ENCODE measurements around the gene SLC39A11. TPM values are rescaled to one million over a fixed set of nuclear protein-coding genes. Genes with fewer than 3 reads are reported as not detected.

Gene SLC39A11
- total RNA-seq, 1 donor from 2014 or later: 13.0 TPM

DNA sequence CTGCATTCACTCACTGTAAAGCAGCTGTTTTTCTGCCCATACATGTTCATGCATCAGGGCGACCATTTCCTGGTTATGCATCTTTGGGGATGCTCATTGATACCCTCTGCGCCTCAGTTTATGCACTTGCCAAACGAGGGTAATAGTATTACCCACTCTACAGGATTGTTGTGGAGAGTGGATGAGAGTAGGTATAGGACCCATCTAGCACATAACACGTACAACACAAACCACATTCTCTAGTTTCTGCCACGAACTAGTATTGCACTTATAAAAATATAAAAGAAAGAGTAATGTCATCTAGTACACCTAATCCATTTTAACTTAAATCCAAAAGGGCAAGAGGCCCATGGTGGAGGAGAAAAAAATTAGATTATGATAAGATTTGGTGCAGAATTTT, 231.7 kb downstream of the SLC39A11 start:
- Histone ChIP-seq H3K27ac (ENCODE audit: low read depth, low read length) (no peak overlapping the region), H3K9ac (ENCODE audit: low read depth in 1 of 3, low read length in 3 of 3) (no peak overlapping the region), H3K4me3 (ENCODE audit: low read length in 3 of 3) (no peak overlapping the region), H3K27me3 (ENCODE audit: control insufficient read depth in 3 of 3, insufficient read depth in 3 of 3, low read length in 3 of 3) (no peaks in the 10 kb centered on the region), H3K36me3 (ENCODE audit: control insufficient read depth in 3 of 3, insufficient read depth in 3 of 3, low read length in 3 of 3) (no peaks in the 10 kb centered on the region), H3K9me3 (ENCODE audit: control insufficient read depth in 3 of 3, low read length in 3 of 3) (peaks cover 0 to 5% (median 3%) of the 10 kb centered on the region in 3 donors), H3K4me1 (ENCODE audit: control insufficient read depth in 3 of 3, insufficient read depth in 3 of 3, low read length in 3 of 3) (no peaks in the 10 kb centered on the region)

DNA sequence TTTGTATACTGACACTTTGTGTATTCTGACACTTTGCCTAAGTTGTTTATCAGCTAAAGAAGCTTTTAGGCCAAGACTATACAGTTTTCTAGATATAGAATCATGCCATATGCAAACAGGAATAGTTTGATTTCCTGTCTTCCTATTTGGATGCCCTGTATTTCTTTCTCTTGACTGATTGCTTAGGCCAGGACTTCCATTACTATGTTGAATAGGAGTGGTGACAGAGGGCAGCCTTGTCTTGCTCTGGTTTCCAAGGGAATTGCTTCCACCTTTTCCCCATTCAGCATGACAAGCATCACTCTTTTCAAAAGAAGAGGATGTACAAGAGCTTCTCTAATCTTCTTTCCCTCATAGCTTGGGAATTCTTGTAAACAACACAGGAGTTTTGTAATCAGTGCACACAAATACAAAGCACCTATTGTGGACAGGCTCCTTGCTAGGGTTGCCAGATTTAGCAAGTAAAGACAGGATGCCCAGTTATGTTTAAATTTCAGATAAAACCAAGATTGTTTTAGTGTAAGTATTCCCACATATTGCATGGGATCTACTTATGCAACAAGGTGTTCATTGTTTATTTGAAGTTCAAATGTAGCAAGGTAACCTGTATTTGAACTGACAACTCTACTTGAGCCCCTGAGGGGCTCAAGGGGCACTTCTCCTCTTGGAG, 233.5 kb downstream of the SLC39A11 start:
- Histone ChIP-seq H3K27ac (ENCODE audit: low read depth, low read length) (no peak overlapping the region), H3K27me3 (ENCODE audit: control insufficient read depth in 3 of 3, insufficient read depth in 3 of 3, low read length in 3 of 3) (no peaks in the 10 kb centered on the region), H3K9ac (ENCODE audit: low read depth in 1 of 3, low read length in 3 of 3) (no peak overlapping the region), H3K4me3 (ENCODE audit: low read length in 3 of 3) (no peak overlapping the region), H3K4me1 (ENCODE audit: control insufficient read depth in 3 of 3, insufficient read depth in 3 of 3, low read length in 3 of 3) (no peaks in the 10 kb centered on the region), H3K9me3 (ENCODE audit: control insufficient read depth in 3 of 3, low read length in 3 of 3) (peaks cover 0 to 5% (median 3%) of the 10 kb centered on the region in 3 donors), H3K36me3 (ENCODE audit: control insufficient read depth in 3 of 3, insufficient read depth in 3 of 3, low read length in 3 of 3) (no peaks in the 10 kb centered on the region)

DNA sequence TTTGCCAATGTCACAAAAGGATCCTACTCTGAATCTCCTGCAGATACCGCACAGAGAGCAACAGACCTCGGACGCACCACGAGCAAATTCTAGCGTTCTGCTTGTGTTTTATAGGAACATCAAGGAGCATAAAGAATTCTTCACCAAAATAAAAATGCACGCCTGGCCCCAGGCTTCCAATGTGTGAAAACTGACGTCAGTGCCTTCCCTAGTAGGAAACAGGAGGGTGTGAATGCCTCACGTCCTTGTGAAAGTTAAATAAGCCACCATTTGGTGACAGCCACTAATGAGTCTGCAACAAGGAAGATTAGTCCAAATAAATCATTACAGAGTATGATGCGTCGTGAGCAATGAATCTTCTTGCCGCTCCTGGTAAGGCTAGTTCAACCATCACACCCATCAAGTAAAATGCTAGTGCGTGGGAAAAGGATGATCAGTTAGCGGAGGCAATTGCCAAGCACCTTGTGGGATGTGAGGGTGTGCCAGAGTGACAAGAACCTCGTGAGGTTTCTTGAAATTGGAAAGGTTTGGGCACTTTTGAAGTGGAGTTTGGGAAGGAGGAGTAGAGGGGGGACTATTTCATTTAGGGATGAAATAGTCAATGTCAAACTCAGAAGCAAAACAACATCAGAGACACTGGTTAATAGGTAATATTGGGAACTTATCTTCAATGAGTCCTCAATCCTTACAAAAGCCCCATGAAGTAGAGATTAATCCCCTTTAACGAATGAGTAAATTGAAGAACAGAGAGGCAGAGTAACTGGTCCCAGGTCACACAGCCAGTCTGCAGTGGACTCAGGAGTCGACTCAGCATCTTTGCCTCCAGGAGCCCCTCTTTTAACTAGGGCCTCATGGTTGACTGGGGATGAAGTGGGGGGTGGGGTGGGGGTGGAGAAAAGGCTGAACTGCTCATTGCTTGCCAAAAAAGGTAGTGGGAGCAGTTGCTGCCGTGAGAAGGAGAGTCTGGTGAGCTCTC, 238.8 kb downstream of the SLC39A11 start:
- H3K9ac ChIP-seq (ENCODE audit: low read depth in 1 of 3, low read length in 3 of 3): no peak overlapping the region

DNA sequence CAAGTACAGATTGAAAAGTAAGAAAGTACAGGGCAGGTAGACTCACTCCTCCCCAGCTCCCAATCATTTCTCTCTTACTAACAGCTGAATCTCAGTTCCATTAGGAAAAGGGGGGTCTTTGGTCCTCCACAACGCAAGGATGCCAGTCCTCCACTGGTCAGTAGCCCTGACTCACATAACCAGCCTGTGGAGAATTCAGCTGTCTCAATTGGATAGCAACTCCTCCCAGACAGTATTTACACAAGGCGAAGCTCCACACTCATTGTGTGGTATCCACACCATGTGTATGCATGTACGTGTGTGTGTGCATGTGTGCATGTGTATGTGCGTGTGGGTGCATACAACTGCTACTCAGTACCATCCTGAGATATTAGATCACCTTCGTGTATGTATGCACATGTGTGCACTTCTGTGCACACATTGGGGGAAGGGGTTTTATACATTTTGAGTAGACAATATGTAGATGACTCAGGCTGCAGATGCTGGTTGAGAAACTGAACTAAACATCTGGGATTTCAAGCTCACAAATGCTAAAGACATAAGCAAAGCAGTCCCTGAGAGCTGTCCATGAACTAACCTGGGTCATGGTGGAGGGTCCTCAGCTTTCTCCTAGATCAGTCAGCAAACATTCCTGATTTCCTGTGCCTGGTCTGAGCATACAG, 240.1 kb downstream of the SLC39A11 start:
- H3K4me1 ChIP-seq (ENCODE audit: control insufficient read depth in 3 of 3, insufficient read depth in 3 of 3, low read length in 3 of 3): no peaks in the 10 kb centered on the region
- no peaks in the 10 kb centered on the region for H3K27me3 ChIP-seq (ENCODE audit: control insufficient read depth in 3 of 3, insufficient read depth in 3 of 3, low read length in 3 of 3)
- H3K36me3 ChIP-seq (ENCODE audit: control insufficient read depth in 3 of 3, insufficient read depth in 3 of 3, low read length in 3 of 3): peaks cover 0 to 5% (median 0%) of the 10 kb centered on the region in 3 donors
- H3K27ac ChIP-seq (ENCODE audit: low read depth, low read length): no peak overlapping the region
- H3K4me3 ChIP-seq (ENCODE audit: low read length in 3 of 3): no peak overlapping the region
- H3K9me3 ChIP-seq (ENCODE audit: control insufficient read depth in 3 of 3, low read length in 3 of 3): no peaks in the 10 kb centered on the region
- no peak overlapping the region for H3K9ac ChIP-seq (ENCODE audit: low read depth in 1 of 3, low read length in 3 of 3)

More for the DNA sequence above, 238.8 kb downstream of the SLC39A11 start:
- Histone ChIP-seq H3K27me3 (ENCODE audit: control insufficient read depth in 3 of 3, insufficient read depth in 3 of 3, low read length in 3 of 3) (no peaks in the 10 kb centered on the region), H3K27ac (ENCODE audit: low read depth, low read length) (no peak overlapping the region), H3K4me3 (ENCODE audit: low read length in 3 of 3) (no peak overlapping the region), H3K36me3 (ENCODE audit: control insufficient read depth in 3 of 3, insufficient read depth in 3 of 3, low read length in 3 of 3) (no peaks in the 10 kb centered on the region), H3K9me3 (ENCODE audit: control insufficient read depth in 3 of 3, low read length in 3 of 3) (peaks cover 0 to 1% (median 0%) of the 10 kb centered on the region in 3 donors), H3K4me1 (ENCODE audit: control insufficient read depth in 3 of 3, insufficient read depth in 3 of 3, low read length in 3 of 3) (no peaks in the 10 kb centered on the region)

DNA sequence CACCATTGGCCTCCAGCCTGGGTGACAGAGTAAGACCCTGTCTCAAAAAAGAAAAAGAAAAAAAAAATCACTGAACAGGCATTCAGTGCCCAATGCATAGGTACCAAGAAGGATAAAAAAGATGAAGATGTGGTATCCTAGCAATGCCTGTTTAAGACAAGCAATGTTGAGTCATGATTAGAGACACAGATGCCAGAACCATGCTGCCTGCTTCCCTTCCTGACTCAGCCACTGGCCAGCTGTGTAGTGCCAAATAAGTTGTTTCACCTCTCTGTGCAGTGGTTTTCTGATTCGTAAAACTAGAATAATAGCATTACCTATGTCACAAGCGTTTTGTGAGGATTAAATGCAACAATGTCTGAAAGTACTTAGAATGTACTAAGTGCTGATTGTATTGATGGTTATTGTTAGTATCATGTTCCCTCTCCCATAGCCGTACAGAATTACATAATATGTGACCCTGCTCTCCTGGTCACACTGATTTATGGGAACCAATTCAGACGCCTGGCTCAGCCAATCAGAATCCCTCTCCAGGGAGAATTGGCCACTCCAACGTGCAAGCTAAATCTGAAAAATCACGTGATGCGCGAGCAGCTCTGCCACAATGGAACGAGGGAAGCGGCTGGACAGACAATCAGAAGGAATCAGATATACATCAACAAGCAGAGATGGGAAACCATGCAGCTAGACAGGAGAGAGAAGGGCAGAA, 241.9 kb downstream of the SLC39A11 start:
- H3K4me1 ChIP-seq (ENCODE audit: control insufficient read depth in 3 of 3, insufficient read depth in 3 of 3, low read length in 3 of 3): no peaks in the 10 kb centered on the region
- H3K36me3 ChIP-seq (ENCODE audit: control insufficient read depth in 3 of 3, insufficient read depth in 3 of 3, low read length in 3 of 3): peaks cover 0 to 5% (median 0%) of the 10 kb centered on the region in 3 donors

DNA sequence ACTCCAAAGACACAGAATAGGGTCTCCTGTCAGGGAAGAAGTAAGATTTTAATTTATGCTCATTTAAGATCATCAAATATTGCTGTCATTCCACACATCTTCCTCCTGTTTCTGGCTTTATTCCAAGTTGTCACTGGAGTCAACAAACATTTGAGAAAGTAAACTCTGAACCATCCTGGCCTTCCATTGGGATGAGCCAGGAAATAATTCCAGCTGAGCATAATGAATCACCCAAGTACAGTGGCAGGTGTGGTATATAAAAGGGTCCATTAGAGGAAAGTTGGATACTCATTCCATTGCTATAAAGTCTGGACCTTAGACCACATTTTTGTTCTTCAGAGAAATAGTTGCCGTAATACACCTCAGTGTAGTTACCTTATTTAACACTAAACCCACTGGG, 246.1 kb downstream of the SLC39A11 start:
- Histone ChIP-seq H3K9me3 (ENCODE audit: control insufficient read depth in 3 of 3, low read length in 3 of 3) (no peaks in the 10 kb centered on the region), H3K27ac (ENCODE audit: low read depth, low read length) (no peak overlapping the region), H3K36me3 (ENCODE audit: control insufficient read depth in 3 of 3, insufficient read depth in 3 of 3, low read length in 3 of 3) (peaks cover 0 to 5% (median 0%) of the 10 kb centered on the region in 3 donors), H3K9ac (ENCODE audit: low read depth in 1 of 3, low read length in 3 of 3) (no peak overlapping the region), H3K4me3 (ENCODE audit: low read length in 3 of 3) (no peak overlapping the region), H3K4me1 (ENCODE audit: control insufficient read depth in 3 of 3, insufficient read depth in 3 of 3, low read length in 3 of 3) (no peaks in the 10 kb centered on the region), H3K27me3 (ENCODE audit: control insufficient read depth in 3 of 3, insufficient read depth in 3 of 3, low read length in 3 of 3) (no peaks in the 10 kb centered on the region)

More for the DNA sequence above, 241.9 kb downstream of the SLC39A11 start:
- Histone ChIP-seq H3K9ac (ENCODE audit: low read depth in 1 of 3, low read length in 3 of 3) (no peak overlapping the region), H3K27me3 (ENCODE audit: control insufficient read depth in 3 of 3, insufficient read depth in 3 of 3, low read length in 3 of 3) (no peaks in the 10 kb centered on the region), H3K4me3 (ENCODE audit: low read length in 3 of 3) (no peak overlapping the region), H3K9me3 (ENCODE audit: control insufficient read depth in 3 of 3, low read length in 3 of 3) (no peaks in the 10 kb centered on the region), H3K27ac (ENCODE audit: low read depth, low read length) (no peak overlapping the region)

DNA sequence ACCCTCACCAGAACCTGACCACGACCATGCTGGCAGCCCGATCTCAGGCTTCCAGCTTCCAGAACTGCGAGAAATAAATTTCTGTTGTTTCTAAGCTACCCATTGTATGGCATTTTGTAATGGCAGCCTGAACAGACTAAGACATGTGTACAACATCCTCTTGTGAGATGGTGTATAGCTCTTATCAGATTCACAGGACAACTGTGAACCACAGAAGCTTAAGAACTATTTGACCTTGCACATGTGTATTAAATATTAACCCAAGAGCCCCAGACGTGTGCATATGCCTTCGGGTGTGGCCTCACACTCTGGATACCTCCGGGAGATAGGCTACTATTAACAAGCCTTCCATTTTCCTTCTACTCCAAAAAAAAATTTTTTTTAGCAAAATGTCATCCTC, 248.9 kb downstream of the SLC39A11 start:
- Histone ChIP-seq H3K9ac (ENCODE audit: low read depth in 1 of 3, low read length in 3 of 3) (no peak overlapping the region), H3K4me3 (ENCODE audit: low read length in 3 of 3) (no peak overlapping the region), H3K36me3 (ENCODE audit: control insufficient read depth in 3 of 3, insufficient read depth in 3 of 3, low read length in 3 of 3) (peaks cover 0 to 5% (median 0%) of the 10 kb centered on the region in 3 donors), H3K27ac (ENCODE audit: low read depth, low read length) (no peak overlapping the region), H3K4me1 (ENCODE audit: control insufficient read depth in 3 of 3, insufficient read depth in 3 of 3, low read length in 3 of 3) (no peaks in the 10 kb centered on the region), H3K27me3 (ENCODE audit: control insufficient read depth in 3 of 3, insufficient read depth in 3 of 3, low read length in 3 of 3) (no peaks in the 10 kb centered on the region), H3K9me3 (ENCODE audit: control insufficient read depth in 3 of 3, low read length in 3 of 3) (no peaks in the 10 kb centered on the region)

DNA sequence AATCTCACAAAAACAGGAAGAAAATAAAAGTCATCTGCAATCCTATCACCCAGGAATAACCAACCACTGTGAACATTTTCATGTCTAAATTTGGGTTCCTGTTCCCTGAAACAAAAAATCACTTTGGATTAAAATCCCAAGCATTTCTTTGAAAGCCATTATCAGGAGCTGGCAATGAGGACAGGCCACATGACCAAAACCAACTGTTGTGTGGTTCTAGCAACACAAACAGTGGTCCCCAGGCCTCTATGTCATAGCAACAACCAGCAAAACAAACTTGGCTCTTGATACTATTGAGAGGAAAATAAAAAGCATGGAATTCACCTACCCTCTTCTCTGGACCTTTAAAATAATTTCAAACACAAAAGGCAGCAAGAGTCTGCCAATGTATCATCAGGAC, 252.5 kb downstream of the SLC39A11 start:
- Histone ChIP-seq H3K4me3 (ENCODE audit: low read length in 3 of 3) (no peak overlapping the region), H3K9ac (ENCODE audit: low read depth in 1 of 3, low read length in 3 of 3) (no peak overlapping the region), H3K9me3 (ENCODE audit: control insufficient read depth in 3 of 3, low read length in 3 of 3) (no peaks in the 10 kb centered on the region), H3K27me3 (ENCODE audit: control insufficient read depth in 3 of 3, insufficient read depth in 3 of 3, low read length in 3 of 3) (no peaks in the 10 kb centered on the region), H3K36me3 (ENCODE audit: control insufficient read depth in 3 of 3, insufficient read depth in 3 of 3, low read length in 3 of 3) (peaks cover 0 to 3% (median 0%) of the 10 kb centered on the region in 3 donors), H3K27ac (ENCODE audit: low read depth, low read length) (no peak overlapping the region), H3K4me1 (ENCODE audit: control insufficient read depth in 3 of 3, insufficient read depth in 3 of 3, low read length in 3 of 3) (no peaks in the 10 kb centered on the region)

DNA sequence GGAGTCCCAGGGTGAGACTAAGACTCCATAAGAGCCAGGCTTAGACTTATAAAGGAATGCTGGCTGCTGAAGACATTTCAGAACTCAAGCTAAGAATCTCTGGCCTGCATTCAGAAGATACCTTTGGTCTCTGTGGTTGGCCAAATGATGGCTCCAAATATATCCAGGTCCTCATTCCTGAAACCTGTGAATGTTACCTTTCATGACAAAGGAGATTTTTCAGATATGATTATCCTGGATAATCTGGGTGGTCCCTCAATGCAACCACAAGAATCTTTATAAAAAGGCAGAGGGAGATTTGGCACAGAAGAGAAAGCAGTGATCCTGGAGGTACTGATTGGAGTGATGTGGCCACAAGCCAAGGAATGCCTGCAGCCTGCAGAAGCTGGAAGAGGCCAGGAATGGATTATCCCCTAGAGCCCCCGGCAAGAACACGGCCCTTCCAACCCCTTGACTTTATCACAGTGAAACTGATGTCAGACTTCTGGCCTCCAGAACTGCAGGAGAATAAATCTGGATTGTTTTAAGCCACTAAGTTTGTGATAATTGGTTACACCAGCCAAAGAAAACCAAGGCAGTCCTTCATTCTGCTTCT, 253.3 kb downstream of the SLC39A11 start:
- Histone ChIP-seq H3K27me3 (ENCODE audit: control insufficient read depth in 3 of 3, insufficient read depth in 3 of 3, low read length in 3 of 3) (no peaks in the 10 kb centered on the region), H3K27ac (ENCODE audit: low read depth, low read length) (no peak overlapping the region), H3K36me3 (ENCODE audit: control insufficient read depth in 3 of 3, insufficient read depth in 3 of 3, low read length in 3 of 3) (peaks cover 0 to 3% (median 0%) of the 10 kb centered on the region in 3 donors), H3K4me1 (ENCODE audit: control insufficient read depth in 3 of 3, insufficient read depth in 3 of 3, low read length in 3 of 3) (no peaks in the 10 kb centered on the region), H3K4me3 (ENCODE audit: low read length in 3 of 3) (no peak overlapping the region), H3K9me3 (ENCODE audit: control insufficient read depth in 3 of 3, low read length in 3 of 3) (no peaks in the 10 kb centered on the region), H3K9ac (ENCODE audit: low read depth in 1 of 3, low read length in 3 of 3) (no peak overlapping the region)
